ENCODE results near the gene TLR3. TPM values are rescaled to one million over a fixed set of nuclear protein-coding genes. Genes with fewer than 3 reads are reported as not detected.

The TLR3 gene
- total and polyA plus RNA-seq, 7 donors, result 0.49 to 4.0 (median 1.0) TPM

- DNase-seq, result no peak
- WGBS, 3 donors, result 89 to 93% (median 91%) methylated on average over 12 of the region's 12 CpGs
These were observed 34.0 kb downstream of the TLR3 start for GRCh38 chr4:186102931-186103330.

GRCh38 chr4:186104114-186104889 lies 35.3 kb downstream of the TLR3 start, which contains the start of gene FAM149A:
Gene FAM149A (plus strand): TSS chr4:186104704.
- DNase-seq (peak; percentile 25 to 53), ATAC-seq (peak in 3 of 4 donors; percentile 26 to 51 (median 28))
- H3K4me3 ChIP-seq, result peak within 1 kb of the TSS; percentile 59
- 17 to 40% (median 28%) methylated on average over 27 to 57 of the region's 57 CpGs for WGBS, 3 donors
- peaks cover 2 to 50% (median 17%) of the 10 kb centered on the region in 3 donors for H3K27me3 ChIP-seq (ENCODE audit: insufficient read depth in 3 of 3, low read length in 2 of 3)
- H3K4me1 ChIP-seq, result no peaks in the 10 kb centered on the region
- no peak within 1 kb of the TSS for H3K27ac ChIP-seq
- H3K9me3 ChIP-seq, result no peaks in the 10 kb centered on the region
- intact Hi-C loops (cut with DNase I), result no loop called here
- TF ChIP-seq, protein P1, sequence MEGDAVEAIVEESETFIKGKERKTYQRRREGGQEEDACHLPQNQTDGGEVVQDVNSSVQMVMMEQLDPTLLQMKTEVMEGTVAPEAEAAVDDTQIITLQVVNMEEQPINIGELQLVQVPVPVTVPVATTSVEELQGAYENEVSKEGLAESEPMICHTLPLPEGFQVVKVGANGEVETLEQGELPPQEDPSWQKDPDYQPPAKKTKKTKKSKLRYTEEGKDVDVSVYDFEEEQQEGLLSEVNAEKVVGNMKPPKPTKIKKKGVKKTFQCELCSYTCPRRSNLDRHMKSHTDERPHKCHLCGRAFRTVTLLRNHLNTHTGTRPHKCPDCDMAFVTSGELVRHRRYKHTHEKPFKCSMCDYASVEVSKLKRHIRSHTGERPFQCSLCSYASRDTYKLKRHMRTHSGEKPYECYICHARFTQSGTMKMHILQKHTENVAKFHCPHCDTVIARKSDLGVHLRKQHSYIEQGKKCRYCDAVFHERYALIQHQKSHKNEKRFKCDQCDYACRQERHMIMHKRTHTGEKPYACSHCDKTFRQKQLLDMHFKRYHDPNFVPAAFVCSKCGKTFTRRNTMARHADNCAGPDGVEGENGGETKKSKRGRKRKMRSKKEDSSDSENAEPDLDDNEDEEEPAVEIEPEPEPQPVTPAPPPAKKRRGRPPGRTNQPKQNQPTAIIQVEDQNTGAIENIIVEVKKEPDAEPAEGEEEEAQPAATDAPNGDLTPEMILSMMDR (IDR thresholded peaks at IDR 0.05), result no peak
- no peaks in the 10 kb centered on the region for H3K36me3 ChIP-seq (ENCODE audit: insufficient read depth in 1 of 2, low read depth in 1 of 2)

More at GRCh38 chr4:186102931-186103330, 34.0 kb downstream of the TLR3 start:
- Histone ChIP-seq H3K9me3 (no peaks in the 10 kb centered on the region), H3K27ac (no peak overlapping the region), H3K4me1 (no peaks in the 10 kb centered on the region), H3K27me3 (ENCODE audit: insufficient read depth in 3 of 3, low read length in 2 of 3) (peaks cover 2 to 55% (median 16%) of the 10 kb centered on the region in 3 donors), H3K36me3 (ENCODE audit: insufficient read depth in 1 of 2, low read depth in 1 of 2) (no peaks in the 10 kb centered on the region), H3K4me3 (no peak overlapping the region)
- intact Hi-C loops (cut with DNase I), result no loop called here
- ATAC-seq, result no peak
- TF ChIP-seq, protein P1 (IDR thresholded peaks at IDR 0.05), result no peak

- TF ChIP-seq, protein P1 (IDR thresholded peaks at IDR 0.05), result no peak
- Histone ChIP-seq H3K27ac (no peak overlapping the region), H3K36me3 (ENCODE audit: insufficient read depth in 1 of 2, low read depth in 1 of 2) (no peaks in the 10 kb centered on the region), H3K9me3 (no peaks in the 10 kb centered on the region), H3K27me3 (ENCODE audit: insufficient read depth in 3 of 3, low read length in 2 of 3) (peaks cover 2 to 50% (median 17%) of the 10 kb centered on the region in 3 donors), H3K4me3 (peak overlapping the region; percentile 59), H3K4me1 (no peaks in the 10 kb centered on the region)
- WGBS, 3 donors, result 1 to 2% (median 1%) methylated on average over 32 to 83 of the region's 83 CpGs
- peak in 3 of 4 donors; percentile 28 to 49 (median 44) for ATAC-seq
- peak; percentile 21 to 56 for DNase-seq
- intact Hi-C loops (cut with DNase I), result no loop called here
These were observed 36.1 kb downstream of the TLR3 start for GRCh38 chr4:186104890-186105646.

DNA sequence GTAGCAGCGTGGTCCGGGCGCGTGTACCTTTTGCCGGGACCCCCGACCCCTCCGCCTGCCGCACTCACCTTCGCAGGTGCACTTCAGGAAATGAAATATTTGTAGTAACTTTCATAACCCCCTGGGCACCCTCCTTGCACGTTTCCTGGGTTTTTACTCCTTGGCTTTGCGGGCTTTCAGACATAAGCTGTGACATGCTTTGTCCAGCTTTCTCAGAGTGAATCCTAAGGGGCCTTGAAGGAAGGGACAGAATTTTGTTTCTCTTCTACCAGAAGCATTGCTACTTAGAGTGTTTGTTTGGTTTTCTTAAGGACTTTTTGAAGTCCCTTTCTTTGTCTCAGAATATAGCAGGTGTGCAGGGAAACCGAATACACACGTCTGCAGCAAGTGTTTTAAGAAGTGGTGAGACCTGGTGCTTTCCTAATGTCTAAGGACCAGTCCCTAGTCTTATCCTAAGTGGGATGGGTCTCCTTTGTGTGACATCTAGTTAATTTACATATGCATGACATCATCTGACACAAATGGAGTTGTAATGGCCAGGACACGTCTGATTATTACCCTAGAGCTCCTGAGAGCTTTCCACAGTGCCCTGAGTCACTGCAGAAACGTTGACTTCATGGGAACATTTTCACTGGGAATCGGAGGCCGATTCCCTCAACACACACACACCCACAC lies 36.8 kb downstream of the TLR3 start:
- TF ChIP-seq, protein P1 (IDR thresholded peaks at IDR 0.05), result no peak
- ATAC-seq (no peak), DNase-seq (no peak)
- Histone ChIP-seq H3K36me3 (ENCODE audit: insufficient read depth in 1 of 2, low read depth in 1 of 2) (no peaks in the 10 kb centered on the region), H3K9me3 (no peaks in the 10 kb centered on the region), H3K27me3 (ENCODE audit: insufficient read depth in 3 of 3, low read length in 2 of 3) (peaks cover 2 to 50% (median 17%) of the 10 kb centered on the region in 3 donors), H3K4me3 (peak overlapping the region; percentile 59), H3K27ac (no peak overlapping the region), H3K4me1 (no peaks in the 10 kb centered on the region)
- intact Hi-C loops (cut with DNase I), result no loop called here
- 11 to 17% (median 13%) methylated on average over 17 of the region's 17 CpGs for WGBS, 3 donors

Measured in psoas muscle (tissue), 8 donors.